Pancreas (tissue), 10 donors: ENCODE data around the gene MTRR. TPM values are rescaled to one million over a fixed set of nuclear protein-coding genes. Genes with fewer than 3 reads are reported as not detected.

ENCODE experiments used
- ATAC-seq, 4 donors: fragments of 200-7000 bp; cut with Tn5 transposase; one replicate each; pipeline versions ENCODE4 v1.8.0 to v1.9.1; 2020; ENCODE audit warnings: mild to moderate bottlenecking in 4 of 4, moderate library complexity in 4 of 4
- DNase-seq, 6 donors: peaks; one replicate each; pipeline ENCODE4 v3.0.0-alpha.2; 2020
- FAIRE-seq: peaks from 2 replicates; lab custom pipeline; 2012; peaks lifted over from hg19 to GRCh38; lab: Jason Lieb, UNC
- H3K27ac ChIP-seq, 4 donors: fragments of 200-600 bp; sonication (generic); 1 replicate in 3 of 4; 2 replicates in 1 of 4; pipeline versions ENCODE4 v1.5.0 to v1.8.0; 2020
- H3K27me3 ChIP-seq, 4 donors: fragments of 200-600 bp; one replicate each; pipeline ENCODE4 v1.8.0; 2021
- H3K36me3 ChIP-seq, 3 donors: fragments of 200-600 bp; sonication (generic) in 1 of 3; one replicate each; pipeline versions ENCODE4 v1.5.0 to v1.8.0; 2020 to 2021
- H3K4me1 ChIP-seq, 3 donors: fragments of 200-600 bp; one replicate each; pipeline ENCODE4 v1.8.0; 2021
- H3K4me3 ChIP-seq, 4 donors: fragments of 200-600 bp; sonication (generic) in 2 of 4; one replicate each; pipeline versions ENCODE4 v1.5.0 to v1.8.0; 2020 to 2021
- H3K9me3 ChIP-seq, 4 donors: fragments of 200-600 bp; one replicate each; pipeline ENCODE4 v1.8.0; 2021
- CTCF ChIP-seq, 4 donors: fragments of 200-600 bp; sonication (generic) in 3 of 4; IDR thresholded peaks; one replicate each; pipeline versions ENCODE4 v1.5.0 to v1.8.0; 2021; ENCODE audit warnings: antibody characterized with exemption in 4 of 4
- WGBS, 2 donors: extraction: QIAGEN DNeasy Blood & Tissue Kit; methylation state at CpG; one replicate each; pipeline ENCODE4 v1.1.7; 2013; 5-methylcytosine and 5-hydroxymethylcytosine counted together
- intact Hi-C, 3 donors: fragments of 100-400 bp; cut with DNase I; formaldehyde crosslinking; loops; one replicate each; pipeline versions ENCODE4 v1.11.1 to v1.14.2; 2022
- polyA plus RNA-seq, 2 donors: library from polyadenylated mRNA; stranded (reverse); fragments of 200-250 nt; gene quantifications; one replicate each; pipeline ENCODE4 v1.2.3, GENCODE V29; 2013
- total RNA-seq, 6 donors: library from RNA; stranded (reverse); fragmentation: NEBNext Ultra II Directional in 4 of 6; extraction: Animal tissue kit (Norgen Biotek cat#: 25700) in 4 of 6; gene quantifications; one replicate each; pipeline versions ENCODE4 v1.2.1 to v1.2.4, GENCODE V29; 2021 to 2023
- donor health status: healthy with polysubstance abuse.
- donor health status: DM: no; HTN: no; CAD: no; lungs with moderate emphysema.
- donor health status: DM: no; HTN: no; CAD: no.
- donor health status: control.
- donor health status: control.
- donor health status: Bipolar disorder and iron deficiency.
- donor health status: DM: yes; HTN: yes; CAD: no.
- donor health status: DM: no; HTN: no; CAD: no.
- donor health status: DM: no; HTN: no; CAD: no.
- donor health status: DM: yes; HTN: yes; CAD: no.

The MTRR gene
- total and polyA plus RNA-seq, 8 donors = 6.8 to 27.8 (median 18.9) TPM

- Histone ChIP-seq H3K27ac (no peak overlapping the region), H3K36me3 (peaks cover 9 to 69% (median 19%) of the 10 kb centered on the region in 3 donors), H3K4me3 (no peak overlapping the region), H3K27me3 (no peaks in the 10 kb centered on the region), H3K4me1 (no peaks in the 10 kb centered on the region), H3K9me3 (no peaks in the 10 kb centered on the region)
- FAIRE-seq (no peak), ATAC-seq (no peak), DNase-seq (no peak)
- intact Hi-C loops = no loop called here
- no peak for TF ChIP-seq CTCF (IDR thresholded peaks at IDR 0.05)
- 75 to 80% methylated on average over 2 of the region's 2 CpGs for WGBS, 2 donors
Observed at GRCh38 chr5:7894860-7895259, 25.9 kb downstream of the MTRR start.

GRCh38 chr5:7897014-7897600 lies 28.2 kb downstream of the MTRR start:
- intact Hi-C loops = no loop called here
- H3K9me3 ChIP-seq = no peaks in the 10 kb centered on the region
- no peak overlapping the region for H3K27ac ChIP-seq
- H3K4me1 ChIP-seq = no peaks in the 10 kb centered on the region
- no peak for TF ChIP-seq CTCF (IDR thresholded peaks at IDR 0.05)
- H3K36me3 ChIP-seq = peaks cover 9 to 75% (median 22%) of the 10 kb centered on the region in 3 donors
- no peaks in the 10 kb centered on the region for H3K27me3 ChIP-seq
- DNase-seq = no peak
- no peak for ATAC-seq
- no peak overlapping the region for H3K4me3 ChIP-seq
- FAIRE-seq = no peak
- 73 to 87% methylated on average over 5 of the region's 5 CpGs for WGBS, 2 donors

GRCh38 chr5:7902201-7902600 lies 33.3 kb downstream of the MTRR start:
- FAIRE-seq (no peak), ATAC-seq (no peak), DNase-seq (no peak)
- Histone ChIP-seq H3K9me3 (no peaks in the 10 kb centered on the region), H3K27ac (no peak overlapping the region), H3K4me3 (no peak overlapping the region), H3K4me1 (no peaks in the 10 kb centered on the region), H3K27me3 (no peaks in the 10 kb centered on the region), H3K36me3 (peaks cover 7 to 36% (median 15%) of the 10 kb centered on the region in 3 donors)
- TF ChIP-seq CTCF (IDR thresholded peaks at IDR 0.05) = no peak
- intact Hi-C loops = no loop called here
- 80 to 98% methylated on average over 3 of the region's 3 CpGs for WGBS, 2 donors

- no peaks in the 10 kb centered on the region for H3K9me3 ChIP-seq
- no peaks in the 10 kb centered on the region for H3K4me1 ChIP-seq
- intact Hi-C loops = no loop called here
- no peak overlapping the region for H3K27ac ChIP-seq
- H3K36me3 ChIP-seq = peaks cover 6 to 30% (median 15%) of the 10 kb centered on the region in 3 donors
- TF ChIP-seq CTCF (IDR thresholded peaks at IDR 0.05) = no peak
- ATAC-seq (no peak), FAIRE-seq (no peak), DNase-seq (no peak)
- no peak overlapping the region for H3K4me3 ChIP-seq
- H3K27me3 ChIP-seq = no peaks in the 10 kb centered on the region
- 86 to 88% methylated on average over 9 of the region's 9 CpGs for WGBS, 2 donors
Observed at GRCh38 chr5:7902666-7903625, 34.0 kb downstream of the MTRR start.
